Urothelium cell line (cell line): Measurements from ENCODE around the gene SLAMF6.
A peak's percentile ranks its signal among the peaks of the same experiment; 100 is the strongest.
"Not testable (repeated sequence)": the region's sequence is repeated elsewhere in the genome, so short reads cannot be mapped to it uniquely, and the experiment has no call there.

ENCODE experiments used
- DNase-seq: peaks from one replicate; pipeline ENCODE4 v3.0.0; 2011; ENCODE audit warnings: low spot score, mixed read lengths
- FAIRE-seq: peaks from 2 replicates; lab custom pipeline; 2011; peaks lifted over from hg19 to GRCh38; lab: Jason Lieb, UNC

Gene SLAMF6

DNA sequence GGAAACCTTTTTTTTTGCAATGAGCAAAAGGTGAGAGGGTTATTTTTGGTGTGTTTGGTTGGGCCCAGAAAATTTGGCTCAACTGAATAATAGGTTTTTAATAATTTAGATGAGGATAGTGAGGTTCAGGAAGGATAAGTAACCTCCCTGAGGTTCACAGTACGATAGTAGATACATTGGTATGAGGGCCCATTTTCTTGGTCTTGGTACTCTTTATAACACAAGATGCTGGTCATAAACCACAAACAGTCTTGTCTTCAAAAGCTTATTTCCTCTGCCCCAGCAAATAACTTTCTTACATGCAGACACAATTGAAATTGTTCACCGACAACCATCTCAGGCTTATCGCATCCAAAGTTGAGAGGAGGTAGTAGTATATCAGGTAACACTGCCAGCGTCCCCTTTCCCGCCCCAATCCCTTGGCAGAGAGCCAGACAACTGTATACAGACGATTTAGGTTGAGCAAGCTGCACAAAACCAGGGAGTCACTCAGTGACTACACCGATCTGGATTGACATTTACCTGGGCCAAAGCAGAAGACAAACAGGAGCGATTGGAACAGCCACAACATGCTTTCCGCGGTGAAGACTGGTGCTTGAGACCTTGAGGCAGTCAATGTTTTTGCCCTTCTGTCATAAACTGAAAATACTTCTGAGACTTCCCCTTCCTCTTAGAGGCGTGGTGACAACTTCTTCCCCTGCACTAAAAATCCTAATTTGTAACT is at the start of gene SLAMF6:
TSS of gene SLAMF6 (minus strand) at position 634 of the 724 bp plus-strand sequence. CDS start at position 571, 63 bp downstream.
- FAIRE-seq (peak; percentile 17), DNase-seq (no peak)

DNA sequence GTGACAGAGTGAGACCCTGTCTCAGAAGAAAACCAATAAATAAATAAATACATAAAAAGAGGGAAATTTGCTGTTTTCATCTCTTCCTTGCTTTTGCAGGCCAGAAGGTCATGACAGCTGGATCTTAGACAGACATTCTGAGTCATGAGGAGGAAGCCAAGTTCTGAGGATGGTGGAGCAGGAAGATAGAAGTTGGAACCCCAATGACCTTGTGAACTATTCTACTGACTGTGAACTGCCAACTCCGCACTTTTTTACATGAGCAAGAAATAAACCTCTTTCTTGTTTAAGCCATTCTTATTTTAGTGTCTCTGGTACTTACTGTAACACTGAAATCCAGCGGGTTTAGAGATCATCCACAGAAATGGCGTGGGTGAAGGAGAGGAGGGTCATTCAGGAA is 47.8 kb upstream of the SLAMF6 start:
- FAIRE-seq (no peak), DNase-seq (no peak)

DNA sequence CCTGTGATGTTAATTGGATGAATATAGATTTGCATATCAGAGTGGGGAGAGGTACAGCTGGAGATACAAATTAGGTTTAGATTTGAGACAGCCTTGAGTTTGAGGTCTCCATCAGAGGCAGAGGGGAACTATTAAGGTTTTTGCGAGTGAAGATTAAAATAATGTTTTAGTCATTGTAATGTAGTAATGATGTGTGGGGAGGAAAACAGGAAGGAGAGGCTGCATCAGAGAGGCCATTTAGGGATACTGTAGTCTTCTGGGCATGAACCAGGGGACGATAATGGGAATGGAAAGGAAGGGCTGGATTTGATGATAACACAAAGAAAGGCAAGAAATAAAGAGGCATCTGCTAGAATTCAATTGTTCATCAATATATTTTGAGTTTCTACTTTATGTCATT is 46.8 kb upstream of the SLAMF6 start:
- FAIRE-seq, result no peak
- no peak for DNase-seq

DNA sequence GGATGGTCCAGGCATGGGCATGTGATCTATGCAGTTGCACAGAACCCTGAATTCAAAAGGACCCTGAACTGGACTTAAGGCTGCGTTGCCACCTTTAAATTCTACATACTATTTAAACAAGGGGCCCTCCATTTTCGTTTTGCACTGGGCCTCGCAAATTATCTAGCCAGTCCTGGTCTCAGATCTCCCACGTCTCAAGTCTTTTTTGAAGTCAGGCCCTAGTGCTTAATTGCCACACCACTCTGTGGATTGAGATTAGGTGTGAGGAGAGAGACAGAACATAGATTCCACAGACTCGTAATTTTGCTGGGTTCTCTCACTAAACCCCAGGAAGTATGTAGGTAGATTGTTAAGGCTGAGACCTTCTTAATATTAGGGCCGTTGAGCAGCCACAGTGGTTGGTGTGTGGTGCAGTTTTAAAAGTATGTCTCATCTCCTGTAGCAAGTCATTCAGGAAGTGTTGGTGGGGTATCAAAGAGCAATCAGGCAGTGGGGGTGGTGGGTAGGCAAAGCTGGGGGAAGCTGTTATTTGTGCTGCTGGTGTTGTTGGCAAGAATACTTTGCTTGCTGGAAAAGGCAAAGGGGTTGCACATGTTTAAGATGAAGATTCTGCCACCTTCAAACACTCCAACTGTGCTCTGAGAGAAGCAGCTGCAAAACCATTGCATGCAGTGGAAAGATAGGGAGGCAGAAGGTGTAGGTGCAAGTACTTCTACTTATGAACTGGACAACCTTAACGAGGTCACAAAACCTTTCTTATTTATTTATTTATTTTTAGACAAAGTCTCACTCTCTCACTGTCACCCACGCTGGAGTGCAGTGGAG is 45.0 kb upstream of the SLAMF6 start:
- FAIRE-seq (no peak), DNase-seq (no peak)

DNA sequence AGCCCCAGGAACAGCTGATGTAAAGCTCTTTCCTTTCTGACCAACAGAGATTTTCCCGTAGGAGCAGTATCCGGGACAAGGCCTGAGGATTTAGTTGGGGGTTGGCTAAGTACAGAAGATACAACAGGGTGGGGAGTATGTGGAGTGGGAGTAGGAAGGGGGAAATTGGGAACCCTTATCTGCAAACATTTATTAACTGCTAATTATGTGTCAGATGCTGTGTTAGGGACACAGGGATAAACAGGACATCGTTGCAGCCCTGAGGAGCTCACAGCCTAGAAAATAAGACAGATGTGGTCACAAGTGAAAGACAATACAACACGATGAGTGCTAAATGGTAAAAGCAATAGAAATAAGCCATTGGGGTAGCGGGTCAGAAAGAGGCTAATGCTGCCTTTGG is 44.3 kb upstream of the SLAMF6 start:
- FAIRE-seq (no peak), DNase-seq (no peak)

DNA sequence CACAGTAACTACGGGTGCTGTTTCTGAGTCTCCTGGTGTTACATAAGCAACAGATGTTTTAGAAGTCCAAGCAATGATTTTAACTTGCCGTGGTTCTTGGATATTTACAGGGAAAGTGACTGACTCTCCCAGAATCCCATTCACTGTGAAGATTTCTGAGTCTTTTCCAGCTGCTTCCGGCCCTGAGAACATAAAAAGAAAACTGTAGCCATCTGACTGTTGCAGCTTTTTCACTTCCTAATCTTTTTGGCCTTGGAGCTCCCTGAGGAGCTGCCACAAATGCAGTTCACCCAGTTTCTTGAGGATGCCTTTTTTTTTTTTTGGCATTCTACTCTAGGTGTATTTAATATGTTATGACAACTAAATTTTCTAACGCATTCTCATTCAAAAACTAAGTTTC is 42.5 kb upstream of the SLAMF6 start:
- FAIRE-seq, result no peak
- no peak for DNase-seq

DNA sequence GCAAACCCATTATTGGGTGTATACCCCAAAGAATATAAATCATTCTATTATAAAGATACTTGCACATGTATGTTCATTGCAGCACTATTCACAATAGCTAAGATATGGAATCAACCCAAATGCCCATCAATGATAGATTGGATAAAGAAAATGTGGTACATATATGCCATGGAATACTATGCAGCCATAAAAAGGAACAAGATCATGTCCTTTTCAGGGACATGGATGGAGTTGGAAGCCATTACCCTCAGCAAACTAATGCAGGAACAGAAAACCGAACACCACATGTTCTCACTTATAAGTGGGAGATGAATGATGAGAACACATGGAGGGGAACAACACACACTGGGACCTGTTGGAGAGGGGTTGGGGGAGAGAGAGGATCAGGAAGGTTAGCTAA is 40.2 kb upstream of the SLAMF6 start:
- not testable (repeated sequence) for DNase-seq, FAIRE-seq

DNA sequence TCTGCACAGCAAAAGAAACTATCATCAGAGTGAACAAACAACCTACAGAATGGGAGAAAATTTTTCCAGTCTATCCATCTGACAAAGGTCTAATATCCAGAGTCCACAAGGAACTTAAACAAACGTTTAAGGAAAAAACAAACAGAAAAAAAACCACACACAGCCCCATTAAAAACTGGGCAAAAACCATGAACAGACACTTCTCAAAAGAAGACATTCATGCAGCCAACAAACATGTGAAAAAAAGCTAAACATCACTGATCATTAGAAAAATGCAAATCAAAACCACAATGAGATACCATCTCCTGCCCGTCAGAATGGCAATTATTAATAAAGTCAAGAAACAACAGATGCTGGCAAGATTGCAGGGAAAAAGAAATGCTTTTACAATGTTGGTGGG is 39.7 kb upstream of the SLAMF6 start:
- not testable (repeated sequence) for FAIRE-seq, DNase-seq

DNA sequence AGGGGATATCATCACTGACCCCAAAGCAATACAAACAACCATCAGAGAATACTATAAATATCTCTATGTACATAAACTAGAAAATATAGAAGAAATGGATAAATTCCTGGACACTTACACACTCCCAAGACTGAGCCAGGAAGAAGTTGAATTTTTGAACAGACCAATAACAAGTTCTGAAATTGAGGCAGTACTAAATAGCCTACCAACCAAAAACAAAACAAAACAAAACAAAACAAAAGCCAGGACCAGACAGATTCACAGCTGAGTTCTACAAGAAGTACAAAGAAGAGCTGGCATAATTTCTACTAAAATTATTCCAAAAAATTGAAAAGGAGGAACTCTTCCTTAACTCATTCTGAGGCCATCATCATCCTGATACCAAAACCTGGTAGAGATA is 37.8 kb upstream of the SLAMF6 start:
- FAIRE-seq, result no peak

DNA sequence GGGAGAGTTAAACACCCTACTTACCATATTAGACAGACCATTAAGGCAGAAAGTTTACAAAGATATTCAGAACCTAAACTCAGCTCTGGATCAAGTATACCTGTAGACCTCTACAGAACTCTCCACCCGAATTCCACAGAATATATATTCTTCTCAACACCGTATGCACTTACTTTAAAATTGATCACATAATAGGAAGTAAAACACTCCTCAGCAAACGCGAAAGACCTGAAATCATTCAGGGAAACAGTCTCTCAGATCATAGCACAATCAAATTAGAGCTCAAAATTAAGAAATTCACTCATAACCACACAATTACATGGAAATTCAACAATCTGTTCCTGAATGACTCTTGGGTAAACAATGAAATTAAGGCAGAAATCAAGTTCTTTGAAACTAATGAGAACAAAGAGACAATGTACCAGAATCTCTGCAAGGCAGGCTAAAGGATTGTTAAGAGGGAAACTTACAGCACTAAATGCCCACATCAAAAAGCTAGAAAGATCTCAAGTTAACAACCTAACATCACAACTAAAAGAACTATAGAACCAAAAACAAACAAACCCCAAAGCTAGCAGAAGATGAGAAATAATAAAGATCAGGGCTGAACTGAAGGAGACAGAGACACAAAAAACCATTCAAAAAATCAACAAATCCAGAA is 37.1 kb upstream of the SLAMF6 start:
- FAIRE-seq, result no peak
- DNase-seq, result no peak

More for the DNA sequence above, 37.8 kb upstream of the SLAMF6 start:
- no peak for DNase-seq

DNA sequence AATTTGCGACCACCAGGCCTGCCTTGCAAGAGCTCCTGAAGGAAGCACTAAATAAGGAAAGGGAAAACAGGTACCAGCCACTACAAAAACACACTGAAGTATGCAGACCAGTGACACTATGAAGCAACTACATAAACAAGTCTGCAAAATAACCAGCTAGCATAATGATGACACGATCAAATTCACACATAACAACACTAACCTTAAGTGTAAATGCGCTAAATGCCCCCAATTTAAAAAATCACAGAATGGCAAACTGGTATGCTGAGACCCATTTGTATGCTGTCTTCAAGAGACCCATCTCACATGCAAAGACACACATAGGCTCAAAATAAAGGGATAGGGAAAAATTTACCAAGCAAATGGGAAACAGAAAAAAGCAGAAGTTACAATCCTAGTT is 36.4 kb upstream of the SLAMF6 start:
- not testable (repeated sequence) for FAIRE-seq, DNase-seq

DNA sequence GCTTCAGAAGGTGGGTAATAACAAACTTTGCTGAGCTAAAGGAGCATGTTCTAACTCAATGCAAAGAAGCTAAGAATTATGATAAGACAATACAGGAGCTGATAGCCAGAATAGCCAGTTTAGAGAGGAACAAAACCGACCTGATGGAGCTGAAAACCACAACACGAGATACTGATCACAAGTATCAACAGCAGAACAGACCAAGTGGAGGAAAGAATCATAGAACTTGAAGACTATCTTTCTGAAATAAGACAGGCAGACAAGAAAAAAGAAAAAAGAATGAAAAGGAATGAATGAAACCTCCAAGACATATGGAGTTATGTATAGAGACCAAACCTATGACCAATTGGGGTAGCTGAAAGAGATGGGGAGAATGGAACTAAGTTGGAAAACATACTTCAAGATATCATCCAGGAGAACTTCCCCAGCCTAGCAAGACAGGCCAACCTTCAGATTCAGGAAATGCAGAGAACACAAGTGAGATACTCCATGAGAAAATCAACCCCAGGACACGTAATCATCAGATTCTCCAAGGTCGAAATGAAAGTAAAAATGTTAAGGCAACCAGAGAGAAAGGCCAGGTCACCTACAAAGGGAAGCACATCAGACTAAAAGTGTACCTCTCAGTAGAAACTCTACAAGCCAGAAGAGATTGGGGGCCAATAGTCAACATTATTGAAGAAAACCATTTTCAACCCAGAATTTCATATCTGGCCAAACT is 35.8 kb upstream of the SLAMF6 start:
- FAIRE-seq (no peak), DNase-seq (no peak)

DNA sequence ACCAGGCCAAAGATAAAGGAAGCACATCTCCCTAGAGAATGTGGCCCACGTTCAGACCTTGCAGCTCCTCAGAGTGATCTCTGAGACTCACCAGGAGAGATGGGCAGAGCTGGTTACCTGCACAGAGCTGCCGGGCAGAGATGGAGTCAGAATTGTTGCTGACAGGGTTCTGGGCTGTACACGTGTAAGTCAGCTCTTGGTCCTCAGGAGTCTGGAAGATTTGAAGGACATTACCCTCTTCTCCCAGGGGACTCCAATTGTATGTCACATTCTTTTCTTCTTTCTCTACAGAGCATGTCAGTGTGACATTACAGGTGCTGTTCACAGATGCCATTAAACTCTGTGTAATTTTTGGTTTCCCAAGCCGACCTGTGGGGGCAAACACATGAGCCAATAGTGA is 30.7 kb upstream of the SLAMF6 start:
- FAIRE-seq (no peak), DNase-seq (no peak)

DNA sequence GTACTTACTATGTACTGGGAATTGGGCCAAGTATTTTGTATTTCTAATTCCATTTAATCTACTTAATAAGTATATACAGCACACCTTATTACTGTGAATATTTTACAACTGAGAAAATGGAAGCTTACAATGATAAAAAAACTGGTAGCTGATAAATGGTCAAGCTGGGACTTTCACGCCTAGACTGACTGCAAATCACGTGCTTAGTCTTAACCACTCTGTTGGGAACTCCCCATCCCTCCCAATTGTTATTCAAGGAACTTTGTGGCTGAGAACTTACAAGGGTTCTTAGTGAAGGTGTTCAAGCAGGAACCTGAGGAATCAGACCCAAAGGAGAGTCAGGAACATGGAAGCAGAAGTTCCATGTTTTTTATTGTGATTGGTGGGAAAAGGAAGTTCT is 29.4 kb upstream of the SLAMF6 start:
- FAIRE-seq, result no peak
- DNase-seq, result no peak

DNA sequence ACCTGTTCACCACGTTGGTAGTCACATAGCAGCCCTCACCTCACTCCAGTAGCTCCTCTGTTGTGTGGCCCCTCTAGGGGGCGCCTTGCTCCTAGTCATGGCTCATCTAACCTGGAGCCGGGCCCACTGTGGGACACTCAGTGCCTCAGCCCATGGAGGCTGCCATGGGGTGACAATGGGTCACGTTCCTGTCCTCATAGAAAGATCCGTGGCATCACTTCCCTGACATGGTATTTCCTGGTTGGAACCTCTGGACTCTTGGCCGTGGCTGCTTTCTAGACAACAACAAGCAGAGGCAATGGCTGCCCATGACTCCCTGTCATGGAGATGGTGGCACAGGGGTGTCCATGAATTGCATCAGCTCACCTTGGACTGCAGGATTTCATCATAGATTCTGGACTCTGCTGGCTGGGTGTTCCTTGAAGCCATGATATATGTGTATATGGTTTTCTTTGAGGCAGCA is 27.5 kb upstream of the SLAMF6 start:
- no peak for DNase-seq
- FAIRE-seq, result no peak

DNA sequence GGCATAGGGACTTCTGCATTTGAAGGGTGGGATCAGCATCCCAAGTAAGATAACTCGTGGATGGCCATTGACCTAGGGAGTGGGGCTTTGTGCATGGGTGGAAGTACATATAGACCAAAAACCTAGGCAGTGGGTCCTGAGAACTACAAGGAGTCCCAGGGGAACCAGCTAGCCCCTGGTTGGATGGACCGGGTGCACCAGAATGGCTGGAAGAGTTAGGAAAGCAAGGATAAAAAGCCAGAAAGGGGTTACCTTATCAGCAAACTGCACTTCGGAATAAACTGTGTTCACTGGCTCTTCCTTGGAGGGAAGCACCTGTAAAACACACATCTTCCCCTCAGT is 26.6 kb upstream of the SLAMF6 start:
- no peak for FAIRE-seq
- no peak for DNase-seq

DNA sequence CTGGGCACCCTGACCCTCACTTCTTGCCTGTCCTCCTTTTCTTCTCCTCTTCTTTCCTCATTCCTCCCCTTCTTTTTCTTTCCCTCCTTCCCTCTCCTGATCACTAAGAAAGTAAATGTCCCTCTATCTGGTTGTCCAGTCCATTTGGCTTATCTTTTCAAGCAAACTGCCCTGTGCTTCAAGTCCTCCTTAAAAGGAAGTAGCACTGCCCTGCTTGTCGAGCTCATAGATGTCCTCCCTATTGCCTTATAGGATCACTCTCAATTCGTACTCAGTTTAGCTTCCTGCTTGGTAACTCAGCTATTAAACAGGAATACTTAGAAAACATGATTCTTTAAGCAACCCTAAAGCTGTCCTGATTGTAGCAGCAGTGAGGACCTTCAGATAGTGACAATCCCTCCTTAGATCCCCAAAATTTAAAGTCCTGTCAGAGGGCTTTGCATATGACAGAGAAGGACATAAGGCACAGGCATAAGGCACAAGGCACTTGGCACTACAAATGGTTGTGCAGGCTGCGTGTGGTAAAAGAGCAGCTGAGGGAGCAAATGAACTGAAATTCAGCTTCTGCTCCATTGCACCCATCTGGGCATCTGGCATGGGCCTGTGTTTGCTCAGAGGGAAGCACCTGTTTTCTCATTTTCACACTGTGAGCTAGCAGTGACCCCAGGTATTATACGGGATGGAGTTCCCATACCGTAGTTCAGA is 26.1 kb upstream of the SLAMF6 start:
- no peak for DNase-seq
- FAIRE-seq, result no peak

DNA sequence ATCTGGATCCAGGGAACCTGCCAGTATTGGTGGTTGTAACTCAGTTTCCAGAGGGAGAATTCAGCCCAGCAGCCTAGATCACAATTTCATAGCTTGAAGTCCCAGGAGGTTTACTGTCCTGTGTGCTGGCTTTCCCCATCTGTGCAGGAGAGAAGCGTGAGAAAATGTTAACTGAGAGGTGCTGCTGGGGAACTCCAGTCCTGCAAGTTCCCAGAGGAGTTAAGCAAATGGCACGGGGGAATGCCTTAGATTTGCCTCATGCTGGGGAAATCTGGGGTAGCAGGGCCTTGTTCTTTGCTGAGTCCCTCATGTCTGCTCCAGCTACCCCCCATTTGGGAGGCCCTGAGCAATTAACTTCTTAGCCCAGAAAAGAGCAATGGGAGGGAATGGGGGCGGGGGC is 25.1 kb upstream of the SLAMF6 start:
- DNase-seq, result no peak
- no peak for FAIRE-seq

DNA sequence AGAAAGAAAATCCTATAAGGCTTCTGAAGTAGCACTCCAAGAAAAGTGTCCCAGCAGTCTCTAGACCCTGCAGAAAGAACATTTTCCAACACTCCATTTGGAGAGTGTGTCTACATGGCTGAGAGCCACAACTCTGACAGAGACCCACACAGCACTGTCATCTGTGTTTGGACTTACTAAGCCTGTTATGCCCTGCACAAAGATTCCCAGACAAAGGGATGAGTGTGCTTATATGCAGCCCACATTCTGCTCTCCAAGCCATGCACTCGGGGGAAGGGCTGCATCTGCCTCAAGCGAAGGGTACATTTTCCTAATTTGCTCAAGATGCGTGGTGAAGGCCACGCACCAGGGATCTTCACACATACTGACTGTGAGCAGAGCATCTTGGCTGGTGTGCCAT is 24.4 kb upstream of the SLAMF6 start:
- no peak for DNase-seq
- no peak for FAIRE-seq

DNA sequence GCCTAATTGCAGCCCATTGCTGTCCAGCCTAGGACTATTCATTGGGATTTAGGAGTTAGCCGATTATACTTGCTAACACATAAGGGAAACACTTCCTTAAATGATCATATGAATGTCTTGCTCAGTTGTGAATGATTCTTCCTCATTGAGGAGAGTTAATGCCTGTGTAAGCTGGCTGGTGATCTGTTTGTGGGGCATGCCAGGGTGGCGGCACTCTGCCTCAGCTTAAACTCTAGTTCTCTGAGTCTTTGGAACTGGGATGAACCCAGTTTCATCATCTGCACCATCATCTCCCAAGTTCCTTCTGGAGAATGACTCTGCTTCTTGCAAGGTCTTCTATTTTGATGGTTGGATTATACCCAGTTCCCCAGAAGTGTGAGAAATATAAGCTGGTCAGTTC is 23.9 kb upstream of the SLAMF6 start:
- no peak for DNase-seq

More for the DNA sequence above, 23.9 kb upstream of the SLAMF6 start:
- no peak for FAIRE-seq
